Measurements from ENCODE around the gene RANBP3.

- TF ChIP-seq EZH2 (IDR thresholded peaks at IDR 0.05; ENCODE audit: insufficient read depth, poor library complexity, severe bottlenecking) = no peak
- TF ChIP-seq EZH2phosphoT487 (IDR thresholded peaks at IDR 0.05; ENCODE audit: insufficient read depth, low read depth) = no peak
Measured at GRCh38 chr19:5975388-5975728, 2.6 kb downstream of the RANBP3 start.
